ENCODE results near the gene PPHLN1.

GRCh38 chr12:42365486-42365885 is 39.5 kb downstream of the PPHLN1 start:
- TF ChIP-seq CTCF (conservative IDR thresholded peaks at IDR 0.05 in 1 of 2, IDR thresholded peaks at IDR 0.05 in 1 of 2; ENCODE audit: low read depth in 1 of 2, low read length in 2 of 2) (no peak), EZH2 (IDR thresholded peaks at IDR 0.05; ENCODE audit: low read length, missing control alignments) (no peak)

Measured in fibroblast of lung (primary cell).